Ovary (tissue), 9 donors: ENCODE results near the gene CHFR. TPM values are rescaled to one million over a fixed set of nuclear protein-coding genes. Genes with fewer than 3 reads are reported as not detected.
"Not testable (repeated sequence)": the region's sequence is repeated elsewhere in the genome, so short reads cannot be mapped to it uniquely, and the experiment has no call there.

Experiments used
- DNase-seq, 5 donors: peaks; one replicate each; pipeline ENCODE4 v3.0.0-alpha.2; 2019 to 2020
- H3K27ac ChIP-seq, 2 donors: fragments of 200-600 bp; one replicate each; pipeline versions ENCODE4 v1.5.1 to v1.8.0; 2019 to 2022
- H3K27me3 ChIP-seq: fragments of 200-600 bp; one replicate; pipeline ENCODE4 v1.8.0; 2022
- H3K36me3 ChIP-seq: fragments of 200-600 bp; sonication (generic); one replicate; pipeline ENCODE4 v1.5.1; 2019
- H3K4me1 ChIP-seq: one replicate; pipeline ENCODE4 v1.8.1; 2013; ENCODE audit warnings: mild to moderate bottlenecking, moderate library complexity; ENCODE audit not compliant: insufficient read depth
- H3K4me3 ChIP-seq: fragments of 200-600 bp; sonication (generic); one replicate; pipeline ENCODE4 v1.5.1; 2017
- H3K9me3 ChIP-seq, 2 donors: fragments of 200-600 bp in 1 of 2; sonication (generic) in 1 of 2; one replicate each; pipeline versions ENCODE4 v1.5.1 to v1.8.1; 2013 to 2019; ENCODE audit warnings: mild to moderate bottlenecking in 1 of 2, moderate library complexity in 1 of 2
- EP300 ChIP-seq: sonication (generic); formaldehyde crosslinking; IDR thresholded peaks from one replicate; pipeline ENCODE4 v1.6.1; 2017; ENCODE audit warnings: antibody characterized with exemption
- POLR2A ChIP-seq: fragments of 450-650 bp; IDR thresholded peaks from one replicate; pipeline ENCODE4 v1.6.1; 2017; ENCODE audit warnings: antibody characterized with exemption, mild to moderate bottlenecking, moderate library complexity
- WGBS, 3 donors: extraction: QIAGEN DNeasy Blood & Tissue Kit in 1 of 3; methylation state at CpG; one replicate each; pipeline versions ENCODE4 v1.1.5 to v1.1.7; 2013 to 2017; 5-methylcytosine and 5-hydroxymethylcytosine counted together
- intact Hi-C, 4 donors: fragments of 100-400 bp; cut with DNase I; formaldehyde crosslinking; loops; one replicate each; pipeline versions ENCODE4 v1.11.0 to v1.15.1; 2022 to 2023
- polyA plus RNA-seq, 2 donors: library from polyadenylated mRNA; stranded (reverse); fragments of 200-250 nt in 1 of 2; fragments of 350-450 nt in 1 of 2; fragmentation: Illumina TruSeq in 1 of 2; extraction: RNeasy Lipid Tissue Mini Kit (QIAGEN cat#74804) in 1 of 2; gene quantifications; one replicate each; pipeline ENCODE4 v1.2.3, GENCODE V29; 2013 to 2014
- total RNA-seq, 7 donors: library from RNA; depleted of rRNA in 2 of 7; stranded (reverse); fragments of >200 nt in 2 of 7; fragmentation: NEBNext Ultra II Directional in 3 of 7; extraction: Animal tissue kit (Norgen Biotek cat#: 25700) in 3 of 7; gene quantifications; one replicate each; pipeline versions ENCODE4 v1.1.0 to v1.2.4, GENCODE V29; 2016 to 2023
- TF ChIP-seq, protein P1 (sequence below), 3 donors: fragments of 450-650 bp in 2 of 3; fragments of 200-600 bp in 1 of 3; IDR thresholded peaks; one replicate each; pipeline versions ENCODE4 v1.5.1 to v1.8.0; 2016 to 2022; ENCODE audit warnings: antibody characterized with exemption in 3 of 3, mild to moderate bottlenecking in 1 of 3
- donor health status: DM: no; HTN: no; CAD: no; lungs with moderate emphysema.
- donor health status: DM: no; HTN: no; CAD: no.
- donor health status: Bipolar disorder and iron deficiency.
- donor health status: DM: yes; HTN: yes; CAD: no.
- donor health status: DM: no; HTN: no; CAD: no.
- donor health status: DM: yes; HTN: yes; CAD: no.

The CHFR gene
- total and polyA plus RNA-seq, 9 donors, result 11.7 to 36.4 (median 17.5) TPM

DNA sequence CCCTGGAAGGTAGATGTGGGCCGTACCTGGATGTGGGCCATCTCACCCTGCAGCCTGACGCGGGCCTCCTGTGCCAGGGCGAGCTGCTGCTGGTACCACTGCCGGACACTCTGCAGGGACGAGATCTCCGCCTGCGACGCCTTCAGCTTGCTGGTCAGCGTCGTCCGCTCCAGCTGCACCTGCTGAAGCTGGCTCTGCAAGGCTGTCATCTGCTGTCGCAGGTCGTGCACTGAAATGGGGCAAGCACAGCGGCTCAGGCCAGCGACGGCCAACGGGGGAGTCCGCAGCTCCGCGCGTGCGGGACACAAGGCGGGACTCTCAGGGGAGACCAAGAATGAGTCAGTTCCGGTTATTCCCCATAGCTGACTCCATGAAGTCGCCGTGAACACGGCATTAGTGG, 85.7 kb downstream of the CHFR start:
- intact Hi-C loops, result no loop called here
- H3K4me1 ChIP-seq, result no peaks in the 10 kb centered on the region
- no peak overlapping the region for H3K4me3 ChIP-seq
- H3K36me3 ChIP-seq, result no peaks in the 10 kb centered on the region
- WGBS, 3 donors, result 90 to 94% (median 93%) methylated on average over 28 of the region's 28 CpGs
- H3K9me3 ChIP-seq, result no peaks in the 10 kb centered on the region
- H3K27ac ChIP-seq, result no peak overlapping the region
- H3K27me3 ChIP-seq, result no peaks in the 10 kb centered on the region
- DNase-seq, result no peak
- TF ChIP-seq, protein P1, sequence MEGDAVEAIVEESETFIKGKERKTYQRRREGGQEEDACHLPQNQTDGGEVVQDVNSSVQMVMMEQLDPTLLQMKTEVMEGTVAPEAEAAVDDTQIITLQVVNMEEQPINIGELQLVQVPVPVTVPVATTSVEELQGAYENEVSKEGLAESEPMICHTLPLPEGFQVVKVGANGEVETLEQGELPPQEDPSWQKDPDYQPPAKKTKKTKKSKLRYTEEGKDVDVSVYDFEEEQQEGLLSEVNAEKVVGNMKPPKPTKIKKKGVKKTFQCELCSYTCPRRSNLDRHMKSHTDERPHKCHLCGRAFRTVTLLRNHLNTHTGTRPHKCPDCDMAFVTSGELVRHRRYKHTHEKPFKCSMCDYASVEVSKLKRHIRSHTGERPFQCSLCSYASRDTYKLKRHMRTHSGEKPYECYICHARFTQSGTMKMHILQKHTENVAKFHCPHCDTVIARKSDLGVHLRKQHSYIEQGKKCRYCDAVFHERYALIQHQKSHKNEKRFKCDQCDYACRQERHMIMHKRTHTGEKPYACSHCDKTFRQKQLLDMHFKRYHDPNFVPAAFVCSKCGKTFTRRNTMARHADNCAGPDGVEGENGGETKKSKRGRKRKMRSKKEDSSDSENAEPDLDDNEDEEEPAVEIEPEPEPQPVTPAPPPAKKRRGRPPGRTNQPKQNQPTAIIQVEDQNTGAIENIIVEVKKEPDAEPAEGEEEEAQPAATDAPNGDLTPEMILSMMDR (IDR thresholded peaks at IDR 0.05), result no peak
- no peak for TF ChIP-seq EP300
- TF ChIP-seq POLR2A, result no peak

DNA sequence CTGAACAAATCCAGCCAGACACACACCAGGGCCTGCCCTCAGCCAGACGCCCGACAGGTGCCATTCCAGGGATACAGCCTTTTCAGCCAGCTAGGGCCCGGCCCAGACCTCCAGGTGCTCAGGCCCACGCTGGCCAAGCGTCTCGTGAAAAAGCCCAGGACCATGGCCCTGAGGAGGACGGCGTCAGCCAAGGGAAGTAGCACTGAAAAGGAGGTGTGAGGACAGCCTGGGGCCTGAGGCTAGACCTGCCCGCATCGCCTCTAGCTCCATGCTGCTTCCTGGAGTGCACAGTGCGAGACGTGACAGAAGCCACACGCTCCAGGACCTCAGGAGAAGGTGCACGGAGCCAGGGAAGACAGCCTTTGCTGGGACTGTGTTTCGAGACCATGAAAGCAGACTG, 88.6 kb downstream of the CHFR start:
- H3K4me3 ChIP-seq, result no peak overlapping the region
- no peaks in the 10 kb centered on the region for H3K9me3 ChIP-seq
- no peaks in the 10 kb centered on the region for H3K27me3 ChIP-seq
- no peaks in the 10 kb centered on the region for H3K4me1 ChIP-seq
- no peaks in the 10 kb centered on the region for H3K36me3 ChIP-seq
- no peak overlapping the region for H3K27ac ChIP-seq
- intact Hi-C loops, result no loop called here
- TF ChIP-seq, protein P1 (IDR thresholded peaks at IDR 0.05), result no peak
- no peak for TF ChIP-seq POLR2A
- TF ChIP-seq EP300, result no peak
- WGBS, 3 donors, result 89 to 90% (median 89%) methylated on average over 14 to 15 of the region's 15 CpGs
- DNase-seq, result no peak

DNA sequence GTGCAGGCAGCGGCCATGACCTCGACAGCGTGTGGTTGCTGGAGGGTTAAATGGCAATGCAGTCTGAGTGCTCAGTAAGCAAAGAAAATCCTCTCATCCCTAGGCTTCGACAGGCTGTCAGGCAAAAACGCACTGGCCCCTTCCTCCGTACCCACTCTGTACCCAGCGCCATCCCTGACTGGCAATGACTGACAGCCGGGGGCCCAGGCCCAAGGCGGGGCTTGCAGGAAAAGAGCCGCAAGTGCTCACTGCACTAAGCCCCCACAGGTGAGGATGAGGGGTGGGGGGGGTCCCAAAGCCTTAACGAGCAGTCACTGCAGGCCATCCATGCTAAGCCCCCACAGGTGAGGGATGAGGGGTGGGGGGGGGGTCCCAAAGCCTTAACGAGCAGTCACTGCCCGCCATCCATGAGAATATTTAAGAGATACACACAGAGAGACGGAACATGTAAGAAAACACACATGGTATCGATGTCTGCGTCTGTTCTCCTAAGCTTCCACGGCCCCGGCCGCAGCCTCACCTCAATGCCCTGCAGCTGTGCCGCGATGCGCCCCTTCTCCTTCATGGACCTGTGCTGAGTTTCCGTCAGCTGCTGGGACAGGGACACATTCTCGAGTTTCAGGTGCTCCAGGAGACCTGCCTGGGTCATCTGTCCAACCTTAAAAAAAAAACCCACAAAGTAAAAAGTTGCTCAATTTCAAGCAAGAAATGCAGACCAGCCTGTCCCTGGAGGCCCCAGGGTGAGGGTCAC, 89.4 kb downstream of the CHFR start:
- Histone ChIP-seq H3K4me1 (no peaks in the 10 kb centered on the region), H3K36me3 (no peaks in the 10 kb centered on the region), H3K27me3 (no peaks in the 10 kb centered on the region), H3K27ac (no peak overlapping the region), H3K4me3 (no peak overlapping the region), H3K9me3 (no peaks in the 10 kb centered on the region)
- TF ChIP-seq EP300, result no peak
- TF ChIP-seq, protein P1 (IDR thresholded peaks at IDR 0.05), result no peak
- no peak for TF ChIP-seq POLR2A
- WGBS, 3 donors, result 87 to 90% (median 89%) methylated on average over 23 to 24 of the region's 24 CpGs
- no peak for DNase-seq
- intact Hi-C loops, result no loop called here

DNA sequence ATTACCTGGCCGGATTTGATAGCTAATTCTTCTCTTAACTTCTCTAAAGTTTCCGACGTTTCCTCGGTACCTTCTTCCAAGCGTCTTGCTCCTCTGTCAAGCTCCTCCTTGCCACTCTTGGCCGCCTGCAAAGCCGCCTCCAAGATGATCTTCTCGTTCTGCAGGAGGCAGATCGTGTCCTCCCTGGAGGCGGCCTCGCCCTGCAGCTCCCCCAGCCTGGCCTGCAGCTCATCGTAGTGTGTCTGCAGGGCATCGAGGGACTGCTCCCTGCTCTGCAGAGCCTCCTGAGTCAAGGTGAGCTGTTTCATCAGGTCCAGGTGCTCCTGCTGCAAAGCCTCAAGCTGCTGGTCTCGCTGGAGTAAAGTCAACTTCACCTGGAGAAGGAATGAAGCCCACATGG, 91.6 kb downstream of the CHFR start:
- no peaks in the 10 kb centered on the region for H3K36me3 ChIP-seq
- no peaks in the 10 kb centered on the region for H3K4me1 ChIP-seq
- intact Hi-C loops, result no loop called here

DNA sequence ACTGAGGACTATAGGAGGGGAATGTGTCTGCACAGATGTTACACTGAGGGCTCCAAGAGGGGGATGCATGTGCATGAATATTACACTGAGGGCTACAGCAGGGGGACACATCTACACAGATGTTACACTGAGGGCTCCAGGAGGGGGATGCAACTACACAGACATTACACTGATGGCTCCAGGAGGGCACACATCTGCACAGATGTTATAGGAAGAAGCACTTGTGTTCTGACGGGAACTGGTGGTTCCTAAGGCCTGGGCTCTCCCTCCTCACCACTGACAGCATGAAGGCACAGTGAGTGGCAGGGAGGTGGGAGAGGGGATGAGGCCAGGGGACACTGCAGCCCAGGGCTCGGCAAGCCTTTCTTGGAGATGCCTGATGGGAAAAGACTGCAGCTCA, 95.5 kb downstream of the CHFR start:
- H3K27me3 ChIP-seq, H3K27ac ChIP-seq, H3K36me3 ChIP-seq, H3K4me3 ChIP-seq, DNase-seq, H3K9me3 ChIP-seq, intact Hi-C loops, H3K4me1 ChIP-seq: not testable (repeated sequence)
- 97 to 100% (median 97%) methylated on average over 2 of the region's 2 CpGs for WGBS, 3 donors

More for the DNA sequence above, 91.6 kb downstream of the CHFR start:
- Histone ChIP-seq H3K9me3 (no peaks in the 10 kb centered on the region), H3K4me3 (no peak overlapping the region), H3K27ac (no peak overlapping the region), H3K27me3 (no peaks in the 10 kb centered on the region)
- TF ChIP-seq, protein P1 (IDR thresholded peaks at IDR 0.05), result no peak
- TF ChIP-seq EP300 (no peak), POLR2A (no peak)
- 91 to 95% (median 94%) methylated on average over 14 of the region's 14 CpGs for WGBS, 3 donors
- no peak for DNase-seq
